Parathyroid adenoma (tissue), 2 donors: Measurements from ENCODE around the gene PAX5.

Source experiments
- H2AFZ ChIP-seq: fragments of 300-600 bp; sonication (generic); one replicate; pipeline ENCODE4 v1.7.0; 2017; ENCODE audit warnings: antibody characterized with exemption, mild to moderate bottlenecking
- H3K27ac ChIP-seq: fragments of 300-600 bp; sonication (generic); one replicate; pipeline ENCODE4 v1.7.0; 2017
- H3K27me3 ChIP-seq: fragments of 300-600 bp; sonication (generic); one replicate; pipeline ENCODE4 v1.7.0; 2017; ENCODE audit warnings: low read length; ENCODE audit not compliant: control insufficient read depth, insufficient read depth
- H3K36me3 ChIP-seq: fragments of 300-600 bp; sonication (generic); one replicate; pipeline ENCODE4 v1.7.0; 2017; ENCODE audit warnings: low read length; ENCODE audit not compliant: control insufficient read depth, insufficient read depth
- H3K4me1 ChIP-seq: fragments of 300-600 bp; sonication (generic); one replicate; pipeline ENCODE4 v1.7.0; 2017; ENCODE audit warnings: control low read depth
- H3K4me2 ChIP-seq: fragments of 300-600 bp; sonication (generic); one replicate; pipeline ENCODE4 v1.7.0; 2017; ENCODE audit warnings: low read length
- H3K4me3 ChIP-seq: fragments of 300-600 bp; sonication (generic); one replicate; pipeline ENCODE4 v1.7.0; 2017; ENCODE audit warnings: low read depth, low read length
- H3K79me2 ChIP-seq: fragments of 300-600 bp; sonication (generic); one replicate; pipeline ENCODE4 v1.7.0; 2017; ENCODE audit warnings: control low read depth
- H3K9ac ChIP-seq: fragments of 300-600 bp; sonication (generic); one replicate; pipeline ENCODE4 v1.7.0; 2017; ENCODE audit warnings: mild to moderate bottlenecking
- H3K9me3 ChIP-seq: fragments of 300-600 bp; sonication (generic); one replicate; pipeline ENCODE4 v1.7.0; 2017; ENCODE audit warnings: low read length; ENCODE audit not compliant: control insufficient read depth
- CTCF ChIP-seq: fragments of 300-600 bp; sonication (generic); IDR thresholded peaks from one replicate; pipeline ENCODE4 v1.7.0; 2017; ENCODE audit warnings: antibody characterized with exemption, mild to moderate bottlenecking
- donor health status: primary hyperparathyroidism.

The PAX5 gene

DNA sequence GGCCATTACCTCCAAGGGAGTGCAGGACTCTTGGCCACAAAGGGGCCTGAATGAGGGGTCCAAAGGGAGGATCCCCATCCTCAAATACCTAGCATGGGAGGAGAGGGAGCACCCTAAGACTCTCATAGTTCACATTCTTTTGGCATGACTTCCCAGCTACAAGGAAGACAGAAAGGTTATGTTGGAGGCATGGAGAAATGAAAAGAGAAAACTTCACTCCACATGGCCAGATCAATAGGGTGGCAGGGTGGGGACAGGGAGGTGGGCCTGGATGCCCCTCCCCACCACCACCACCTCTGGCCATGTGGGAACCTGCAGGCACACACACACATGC is 97.6 kb downstream of the PAX5 start:
- Histone ChIP-seq H3K79me2 (no peaks in the 10 kb centered on the region), H3K4me2 (no peak overlapping the region), H3K4me3 (no peak overlapping the region), H3K9ac (no peak overlapping the region), H3K36me3 (no peaks in the 10 kb centered on the region), H3K27ac (no peak overlapping the region), H3K9me3 (no peaks in the 10 kb centered on the region), H2AFZ (no peak overlapping the region), H3K27me3 (no peaks in the 10 kb centered on the region), H3K4me1 (no peaks in the 10 kb centered on the region)
- TF ChIP-seq CTCF: no peak

GRCh38 chr9:36935768-36936497 is 98.1 kb downstream of the PAX5 start:
- no peaks in the 10 kb centered on the region for H3K4me1 ChIP-seq
- no peak for TF ChIP-seq CTCF
- H3K27me3 ChIP-seq: no peaks in the 10 kb centered on the region
- H3K4me3 ChIP-seq: no peak overlapping the region
- H3K27ac ChIP-seq: no peak overlapping the region
- no peaks in the 10 kb centered on the region for H3K79me2 ChIP-seq
- H3K9ac ChIP-seq: no peak overlapping the region
- no peak overlapping the region for H3K4me2 ChIP-seq
- H3K36me3 ChIP-seq: no peaks in the 10 kb centered on the region
- H2AFZ ChIP-seq: no peak overlapping the region
- no peaks in the 10 kb centered on the region for H3K9me3 ChIP-seq

DNA sequence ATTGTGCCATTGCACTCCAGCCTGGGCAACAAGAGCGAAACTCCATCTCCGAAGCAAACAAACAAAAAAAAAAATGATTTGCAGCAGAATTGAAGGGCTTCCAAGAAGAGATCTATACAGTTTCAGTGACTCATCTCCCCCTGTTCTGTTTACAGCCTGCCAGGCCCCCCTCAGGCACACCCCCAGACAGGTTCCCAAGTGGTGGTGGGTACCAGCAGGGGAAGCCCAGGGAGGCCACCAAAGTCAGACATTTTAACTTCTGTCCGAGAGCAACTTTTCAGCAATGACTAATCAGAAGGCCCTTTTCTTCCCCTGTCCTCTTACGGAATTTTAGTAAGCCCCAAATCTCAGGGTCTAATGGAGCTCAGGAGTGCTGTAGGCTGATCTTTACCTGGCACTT is 98.7 kb downstream of the PAX5 start:
- no peak overlapping the region for H3K4me3 ChIP-seq
- H2AFZ ChIP-seq: no peak overlapping the region
- no peaks in the 10 kb centered on the region for H3K4me1 ChIP-seq
- no peaks in the 10 kb centered on the region for H3K36me3 ChIP-seq
- H3K4me2 ChIP-seq: no peak overlapping the region
- H3K9ac ChIP-seq: no peak overlapping the region
- H3K27ac ChIP-seq: no peak overlapping the region
- no peaks in the 10 kb centered on the region for H3K9me3 ChIP-seq
- H3K27me3 ChIP-seq: no peaks in the 10 kb centered on the region
- TF ChIP-seq CTCF: no peak
- no peaks in the 10 kb centered on the region for H3K79me2 ChIP-seq

DNA sequence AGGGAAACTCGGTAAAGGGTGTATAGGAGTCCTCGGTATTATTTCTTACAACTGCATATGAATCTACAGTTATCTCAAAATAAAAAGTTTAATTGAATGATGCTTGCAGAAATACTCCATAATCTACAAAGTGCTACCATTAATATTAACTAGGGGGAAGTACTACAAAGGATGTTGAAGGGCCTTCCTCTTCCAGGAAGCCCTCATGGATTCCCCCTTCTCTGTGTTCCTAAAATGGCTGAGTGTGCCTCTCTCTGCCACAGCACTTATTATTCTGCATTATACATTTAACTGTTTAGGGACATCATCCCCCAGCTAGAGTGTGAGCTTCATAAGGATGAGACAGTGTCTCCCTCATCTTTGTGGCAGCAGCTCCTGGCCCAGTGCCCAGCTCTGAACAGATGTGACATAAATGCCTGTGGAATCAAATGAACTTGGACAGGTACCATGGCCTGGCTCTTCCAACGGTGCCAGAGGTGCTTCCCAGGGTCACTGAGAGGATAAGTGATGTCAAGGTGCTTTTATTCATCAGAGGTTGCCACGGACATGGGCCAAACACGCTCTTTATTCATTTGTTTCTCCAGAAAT is 99.5 kb downstream of the PAX5 start:
- Histone ChIP-seq H3K9me3 (no peaks in the 10 kb centered on the region), H3K27ac (no peak overlapping the region), H3K4me2 (no peak overlapping the region), H2AFZ (no peak overlapping the region), H3K36me3 (no peaks in the 10 kb centered on the region), H3K79me2 (no peaks in the 10 kb centered on the region), H3K4me1 (no peaks in the 10 kb centered on the region), H3K4me3 (no peak overlapping the region), H3K9ac (no peak overlapping the region), H3K27me3 (no peaks in the 10 kb centered on the region)
- TF ChIP-seq CTCF: no peak

GRCh38 chr9:36933676-36934215 is 100.3 kb downstream of the PAX5 start:
- no peaks in the 10 kb centered on the region for H3K27me3 ChIP-seq
- H3K4me1 ChIP-seq: no peaks in the 10 kb centered on the region
- no peak overlapping the region for H3K4me3 ChIP-seq
- H3K36me3 ChIP-seq: no peaks in the 10 kb centered on the region
- TF ChIP-seq CTCF: no peak
- no peak overlapping the region for H2AFZ ChIP-seq
- no peaks in the 10 kb centered on the region for H3K79me2 ChIP-seq
- no peak overlapping the region for H3K9ac ChIP-seq
- no peak overlapping the region for H3K4me2 ChIP-seq
- H3K27ac ChIP-seq: no peak overlapping the region
- no peaks in the 10 kb centered on the region for H3K9me3 ChIP-seq
